K562 (cell line): ENCODE data around the gene SRP9. TPM values are rescaled to one million over a fixed set of nuclear protein-coding genes. Genes with fewer than 3 reads are reported as not detected.

Source experiments
- BHLHE40 ChIP-seq: IDR thresholded peaks from 2 replicates; pipeline ENCODE4 v1.6.1; 2011; ENCODE audit warnings: low read length, improper control_type of control experiment
- CTBP1 ChIP-seq: fragments of 450-650 bp; IDR thresholded peaks from 2 replicates; pipeline ENCODE4 v1.6.1; 2016; ENCODE audit warnings: borderline replicate concordance
- E2F1 ChIP-seq: sonication (generic); formaldehyde crosslinking; IDR thresholded peaks from 2 replicates; pipeline ENCODE4 v1.8.1; 2023; ENCODE audit warnings: mild to moderate bottlenecking, missing genetic modification reagents, moderate library complexity
- E2F6 ChIP-seq, 2 experiments: IDR thresholded peaks; 2 replicates each; pipeline ENCODE4 v1.6.1; 2011; ENCODE audit warnings: borderline replicate concordance in 1 of 2, control low read depth in 1 of 2, low read depth in 1 of 2, low read length in 1 of 2, mild to moderate bottlenecking in 1 of 2, mixed read lengths in 1 of 2, moderate library complexity in 1 of 2; ENCODE audit not compliant: insufficient read depth in 1 of 2, insufficient read length in 1 of 2, poor library complexity in 1 of 2, severe bottlenecking in 1 of 2; ENCODE audit errors: extremely low read depth in 1 of 2
- IRF1 ChIP-seq: sonication (generic); formaldehyde crosslinking; IDR thresholded peaks from 2 replicates; pipeline ENCODE4 v1.8.0; 2022; ENCODE audit warnings: missing genetic modification reagents, mild to moderate bottlenecking, borderline replicate concordance
- KDM1A ChIP-seq, 2 experiments: fragments of 450-650 bp; IDR thresholded peaks; 2 replicates each; pipeline ENCODE4 v1.6.1; 2016; ENCODE audit warnings: mild to moderate bottlenecking in 2 of 2
- MIER1 ChIP-seq: fragments of 450-650 bp; IDR thresholded peaks from 2 replicates; pipeline ENCODE4 v1.6.1; 2016; ENCODE audit warnings: antibody characterized with exemption, mild to moderate bottlenecking, low read depth
- POLR2H ChIP-seq: IDR thresholded peaks from 2 replicates; pipeline ENCODE4 v1.6.1; 2016; ENCODE audit warnings: missing genetic modification characterization, low read depth, mild to moderate bottlenecking, control low read depth, missing compliant biosample characterization, moderate library complexity
- REST ChIP-seq, 2 experiments: fragments of 450-650 bp; formaldehyde crosslinking in 1 of 2; IDR thresholded peaks; 2 replicates each; pipeline versions ENCODE4 v1.4.0 to v1.6.1; 2014 to 2020; ENCODE audit warnings: mild to moderate bottlenecking in 2 of 2, borderline replicate concordance in 1 of 2, low read depth in 1 of 2
- STAT5A ChIP-seq: IDR thresholded peaks from 2 replicates; pipeline ENCODE4 v1.6.1; 2012; ENCODE audit warnings: low read length, inconsistent platforms, borderline replicate concordance
- TAF1 ChIP-seq: IDR thresholded peaks from 2 replicates; pipeline ENCODE4 v1.6.1; 2011; ENCODE audit warnings: mild to moderate bottlenecking, low read length, moderate library complexity; ENCODE audit not compliant: insufficient read depth, control insufficient read depth, severe bottlenecking; ENCODE audit errors: extremely low read depth
- TBP ChIP-seq: optimal IDR thresholded peaks from 2 replicates; pipeline ENCODE3; 2011; ENCODE audit warnings: low read depth, low read length, improper control_type of control experiment
- TEAD1 ChIP-seq, 2 experiments: fragments of 450-650 bp in 1 of 2; sonication (generic) in 1 of 2; formaldehyde crosslinking; IDR thresholded peaks; 2 replicates each; pipeline versions ENCODE4 v1.4.0 to v1.8.0; 2020 to 2022; ENCODE audit warnings: mild to moderate bottlenecking in 2 of 2, missing genetic modification reagents in 1 of 2
- ZBED1 ChIP-seq: IDR thresholded peaks from 2 replicates; pipeline ENCODE4 v1.6.1; 2014
- ZNF507 ChIP-seq: conservative IDR thresholded peaks from 2 replicates; pipeline ENCODE4 v1.6.1; 2017; ENCODE audit warnings: missing genetic modification characterization, missing compliant biosample characterization
- polyA plus RNA-seq, 8 experiments: library from polyadenylated mRNA; depleted of rRNA in 4 of 8; stranded (reverse) in 5 of 8; unstranded in 3 of 8; fragments of >200 nt; fragmentation: Nextera tagmentation in 2 of 8; fragmentation: Illumina TruSeq in 1 of 8; extraction: Ambion mirVana in 2 of 8; extraction: Trizol in 1 of 8; gene quantifications; 2 replicates each; pipeline versions ENCODE4 v1.2.1 to v1.2.3, GENCODE V29; 2011 to 2014; ENCODE audit warnings: inconsistent platforms in 1 of 8, missing spikeins in 1 of 8
- total RNA-seq, 7 experiments: library from RNA; depleted of rRNA in 6 of 7; stranded (reverse); fragments of >200 nt in 6 of 7; fragmentation: Illumina TruSeq in 2 of 7; extraction: Trizol in 2 of 7; gene quantifications; 2 replicates each; pipeline versions ENCODE4 v1.2.1 to v1.2.3, GENCODE V29; 2011 to 2021; ENCODE audit warnings: low replicate concordance in 1 of 7

Gene SRP9
- total and polyA plus RNA-seq, 9 of the 15 experiments (the other 6 are each of a cell fraction or from before 2014, with no cell fraction given), result 273 to 1,892 (median 668) TPM

GRCh38 chr1:225809842-225810578 is 32.4 kb downstream of the SRP9 start, which contains the start of gene EPHX1 (continued):
- TF ChIP-seq REST (IDR thresholded peaks at IDR 0.05; ENCODE audit: borderline replicate concordance), result no peak
- 0 out of 2 replicates have a peak, but pooled peaks have one; percentile 54 for TF ChIP-seq REST (CRISPR knock-in tag; IDR thresholded peaks at IDR 0.05; ENCODE audit: low read depth)
- peak; percentile 29 for TF ChIP-seq TAF1
- peak in 1 of 2 experiments; percentile 26 for TF ChIP-seq E2F6 (IDR thresholded peaks at IDR 0.05; ENCODE audit: borderline replicate concordance in 1 of 2, extremely low read depth in 1 of 2, insufficient read depth in 1 of 2, insufficient read length in 1 of 2, low read depth in 1 of 2, low read length in 1 of 2, poor library complexity in 1 of 2, severe bottlenecking in 1 of 2)
- TF ChIP-seq MIER1, result no peak
- TF ChIP-seq ZBED1, result no peak
- no peak for TF ChIP-seq STAT5A
- no peak for TF ChIP-seq POLR2H
- no peak for TF ChIP-seq IRF1 (CRISPR knock-in tag)
- peak; percentile 57 for TF ChIP-seq BHLHE40
- TF ChIP-seq E2F1 (CRISPR knock-in tag), result no peak; the same call in 1 of the 2 replicates
- TF ChIP-seq TEAD1 (CRISPR knock-in tag; IDR thresholded peaks at IDR 0.05), result peak in 1 of 2 experiments; percentile 68; a peak in 1 of 4 replicates
- TF ChIP-seq ZNF507, result no peak
- TF ChIP-seq TBP, result peak; percentile 54
- TF ChIP-seq CTBP1, result peak; percentile 42; the same call in 1 of the 2 replicates
- TF ChIP-seq KDM1A (IDR thresholded peaks at IDR 0.05), result no peak
